ENCODE measurements around the gene COL26A1.
"Not testable (repeated sequence)": the region's sequence is repeated elsewhere in the genome, so short reads cannot be mapped to it uniquely, and the experiment has no call there.

The COL26A1 gene

DNA sequence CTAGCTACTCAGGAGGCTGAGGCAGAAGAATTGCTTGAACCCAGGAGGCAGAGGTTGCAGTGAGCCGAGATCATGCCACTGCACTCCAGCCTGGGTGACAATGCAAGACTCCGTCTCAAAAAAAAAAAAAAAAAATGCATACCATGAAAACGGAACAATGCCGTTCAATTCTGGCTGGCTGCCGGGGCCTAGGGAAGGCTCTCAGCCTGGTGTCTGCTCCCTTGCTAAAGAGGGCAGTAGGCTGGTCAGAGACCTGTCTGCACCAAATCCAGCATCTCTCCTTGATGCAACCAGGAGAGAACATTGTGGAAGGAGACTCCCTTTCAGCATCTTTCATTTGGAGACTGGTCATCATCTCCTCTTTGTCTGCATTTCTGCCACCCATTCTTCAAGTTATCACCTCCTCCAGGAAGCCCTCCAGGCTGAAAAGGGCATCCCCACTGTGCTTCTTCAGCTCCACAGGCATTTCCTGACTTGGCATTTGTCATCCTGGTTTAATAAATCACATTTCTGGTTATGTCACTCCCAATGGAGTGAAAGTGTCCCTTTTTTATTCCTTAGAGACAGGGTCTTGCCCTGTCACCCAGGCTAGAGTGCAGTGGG lies 241.8 kb downstream of the COL26A1 start:
- DNase-seq: no peak

- DNase-seq: not testable (repeated sequence)
Measured at GRCh38 chr7:101604934-101605332, 242.3 kb downstream of the COL26A1 start.

- no peak for DNase-seq
Measured at GRCh38 chr7:101605611-101606497, 243.2 kb downstream of the COL26A1 start.

- no peak for DNase-seq
Measured at GRCh38 chr7:101606498-101606923, 243.8 kb downstream of the COL26A1 start.
